Measurements from ENCODE around the gene MORF4L1. TPM values are rescaled to one million over a fixed set of nuclear protein-coding genes. Genes with fewer than 3 reads are reported as not detected.

The MORF4L1 gene
- total and polyA plus RNA-seq, 2 donors (not counting 1 experiment from before 2014, with no cell fraction given) = 268 to 710 TPM

DNA sequence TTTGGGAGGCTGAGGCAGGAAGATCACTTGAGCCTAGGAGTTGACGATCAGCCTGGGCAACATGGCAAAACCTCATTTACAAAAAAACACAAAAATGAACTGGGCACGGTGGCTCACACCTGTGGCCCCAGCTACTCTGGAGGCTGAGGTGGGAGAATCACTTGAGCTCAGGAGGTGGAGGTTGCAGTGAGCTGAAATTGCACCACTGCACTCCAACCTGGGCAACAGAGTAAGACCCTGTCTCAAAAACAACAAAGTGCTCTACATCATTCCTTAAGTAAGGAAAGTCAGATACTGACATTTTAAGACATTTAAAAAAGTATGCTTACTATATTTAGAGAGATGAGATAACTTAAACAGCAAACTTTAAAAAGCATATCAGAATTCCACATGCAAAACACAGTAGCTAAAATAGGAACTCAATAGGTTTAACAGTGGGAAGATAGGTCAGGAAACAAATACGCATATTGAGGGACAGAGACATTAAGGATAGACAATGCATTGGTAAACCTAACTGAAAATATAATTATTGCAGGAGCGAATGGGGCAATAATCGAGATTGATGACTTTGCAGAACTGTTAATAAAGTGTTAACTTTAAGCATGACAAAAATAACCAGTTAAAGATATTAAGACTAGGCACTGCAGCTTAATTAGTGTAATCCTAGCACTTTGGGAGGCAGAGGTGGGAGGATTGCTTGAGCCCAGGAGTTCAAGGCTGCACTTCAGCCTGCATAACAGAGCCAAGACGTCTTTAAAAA, 32.1 kb downstream of the MORF4L1 start:
- H3K79me2 ChIP-seq (ENCODE audit: control insufficient read depth, insufficient read depth, low read length) = peaks cover 18% of the 10 kb centered on the region
- H3K4me1 ChIP-seq (ENCODE audit: control insufficient read depth, extremely low read depth, insufficient read depth, low read length) = peaks cover 34% of the 10 kb centered on the region
- H3K27ac ChIP-seq (ENCODE audit: insufficient read depth, low read length) = peak overlapping the region; percentile 34
- H3K9ac ChIP-seq (ENCODE audit: insufficient read depth, low read length) = no peak overlapping the region
- no peaks in the 10 kb centered on the region for H3K9me3 ChIP-seq (ENCODE audit: control insufficient read depth, insufficient read depth, low read depth, low read length)
- H3K36me3 ChIP-seq (ENCODE audit: control insufficient read depth, insufficient read depth, low read length) = peaks cover 5% of the 10 kb centered on the region
- no peak overlapping the region for H3K4me2 ChIP-seq (ENCODE audit: extremely low read depth, insufficient read depth, low read length)
- no peak overlapping the region for H2AFZ ChIP-seq (ENCODE audit: low read length)
- no peak overlapping the region for H3K4me3 ChIP-seq (replicated peaks in 1 of 4; ENCODE audit: control extremely low read depth in 1 of 4, insufficient read depth in 1 of 4, low read depth in 3 of 4, low read length in 4 of 4)
- H3K27me3 ChIP-seq (ENCODE audit: control insufficient read depth, insufficient read depth, low read length) = no peaks in the 10 kb centered on the region
- no peak for DNase-seq (ENCODE audit: low read depth in 2 of 2)
- no peak for TF ChIP-seq EZH2 (IDR thresholded peaks at IDR 0.05; ENCODE audit: low read length, missing control alignments)
- TF ChIP-seq, protein P1, sequence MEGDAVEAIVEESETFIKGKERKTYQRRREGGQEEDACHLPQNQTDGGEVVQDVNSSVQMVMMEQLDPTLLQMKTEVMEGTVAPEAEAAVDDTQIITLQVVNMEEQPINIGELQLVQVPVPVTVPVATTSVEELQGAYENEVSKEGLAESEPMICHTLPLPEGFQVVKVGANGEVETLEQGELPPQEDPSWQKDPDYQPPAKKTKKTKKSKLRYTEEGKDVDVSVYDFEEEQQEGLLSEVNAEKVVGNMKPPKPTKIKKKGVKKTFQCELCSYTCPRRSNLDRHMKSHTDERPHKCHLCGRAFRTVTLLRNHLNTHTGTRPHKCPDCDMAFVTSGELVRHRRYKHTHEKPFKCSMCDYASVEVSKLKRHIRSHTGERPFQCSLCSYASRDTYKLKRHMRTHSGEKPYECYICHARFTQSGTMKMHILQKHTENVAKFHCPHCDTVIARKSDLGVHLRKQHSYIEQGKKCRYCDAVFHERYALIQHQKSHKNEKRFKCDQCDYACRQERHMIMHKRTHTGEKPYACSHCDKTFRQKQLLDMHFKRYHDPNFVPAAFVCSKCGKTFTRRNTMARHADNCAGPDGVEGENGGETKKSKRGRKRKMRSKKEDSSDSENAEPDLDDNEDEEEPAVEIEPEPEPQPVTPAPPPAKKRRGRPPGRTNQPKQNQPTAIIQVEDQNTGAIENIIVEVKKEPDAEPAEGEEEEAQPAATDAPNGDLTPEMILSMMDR (conservative IDR thresholded peaks at IDR 0.05 in 1 of 2, IDR thresholded peaks at IDR 0.05 in 1 of 2; ENCODE audit: low read depth in 1 of 2, low read length in 2 of 2) = no peak
- no peaks in the 10 kb centered on the region for H4K20me1 ChIP-seq (ENCODE audit: control insufficient read depth, extremely low read depth, insufficient read depth, low read length)

DNA sequence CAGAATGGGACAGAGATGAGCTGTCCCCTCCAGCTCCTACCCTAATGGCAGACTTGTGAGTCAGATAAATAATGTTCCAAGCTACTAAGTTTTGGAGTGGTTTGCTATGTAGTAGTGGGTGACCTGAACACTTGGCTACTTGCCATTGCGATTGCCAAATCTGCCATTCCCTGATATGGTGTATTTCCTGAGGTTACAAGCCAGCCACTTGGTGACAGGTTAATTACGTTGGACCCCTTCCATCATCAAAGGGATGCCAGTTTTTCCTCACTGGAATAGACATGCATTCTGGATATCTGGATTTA, 33.6 kb downstream of the MORF4L1 start:
- no peaks in the 10 kb centered on the region for H3K27me3 ChIP-seq (ENCODE audit: control insufficient read depth, insufficient read depth, low read length)
- no peak overlapping the region for H3K4me2 ChIP-seq (ENCODE audit: extremely low read depth, insufficient read depth, low read length)
- H3K36me3 ChIP-seq (ENCODE audit: control insufficient read depth, insufficient read depth, low read length) = peaks cover 11% of the 10 kb centered on the region
- TF ChIP-seq, protein P1 (conservative IDR thresholded peaks at IDR 0.05 in 1 of 2, IDR thresholded peaks at IDR 0.05 in 1 of 2; ENCODE audit: low read depth in 1 of 2, low read length in 2 of 2) = no peak
- TF ChIP-seq EZH2 (IDR thresholded peaks at IDR 0.05; ENCODE audit: low read length, missing control alignments) = no peak
- peaks cover 20% of the 10 kb centered on the region for H3K79me2 ChIP-seq (ENCODE audit: control insufficient read depth, insufficient read depth, low read length)
- H4K20me1 ChIP-seq (ENCODE audit: control insufficient read depth, extremely low read depth, insufficient read depth, low read length) = no peaks in the 10 kb centered on the region
- no peak overlapping the region for H3K9ac ChIP-seq (ENCODE audit: insufficient read depth, low read length)
- DNase-seq (ENCODE audit: low read depth in 2 of 2) = peak; percentile 78 to 80
- peaks cover 34% of the 10 kb centered on the region for H3K4me1 ChIP-seq (ENCODE audit: control insufficient read depth, extremely low read depth, insufficient read depth, low read length)
- H2AFZ ChIP-seq (ENCODE audit: low read length) = no peak overlapping the region
- H3K4me3 ChIP-seq (replicated peaks in 1 of 4; ENCODE audit: control extremely low read depth in 1 of 4, insufficient read depth in 1 of 4, low read depth in 3 of 4, low read length in 4 of 4) = no peak overlapping the region
- H3K27ac ChIP-seq (ENCODE audit: insufficient read depth, low read length) = peak overlapping the region; percentile 34
- H3K9me3 ChIP-seq (ENCODE audit: control insufficient read depth, insufficient read depth, low read depth, low read length) = no peaks in the 10 kb centered on the region

DNA sequence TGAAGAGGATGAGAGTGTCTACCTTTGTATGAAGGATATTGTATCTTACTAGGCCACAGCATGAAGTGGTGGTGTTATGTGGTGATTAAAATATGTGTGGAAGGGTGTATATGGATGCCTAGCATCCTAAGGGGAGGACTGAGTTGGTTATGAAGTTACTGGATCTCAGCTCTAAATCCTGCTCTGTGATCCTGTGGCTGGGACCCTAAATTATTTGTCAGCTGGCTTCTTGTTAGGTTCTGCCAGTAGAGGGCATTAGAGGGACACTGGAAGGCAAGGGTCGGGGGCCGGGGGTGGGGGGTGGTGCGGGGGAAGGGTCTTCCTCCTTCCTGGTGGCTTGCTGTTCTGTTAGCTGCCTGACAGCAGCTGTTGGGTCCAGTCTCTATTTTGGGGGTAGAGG, 34.9 kb downstream of the MORF4L1 start:
- Histone ChIP-seq H3K4me3 (replicated peaks in 1 of 4; ENCODE audit: control extremely low read depth in 1 of 4, insufficient read depth in 1 of 4, low read depth in 3 of 4, low read length in 4 of 4) (no peak overlapping the region), H3K27me3 (ENCODE audit: control insufficient read depth, insufficient read depth, low read length) (no peaks in the 10 kb centered on the region), H3K36me3 (ENCODE audit: control insufficient read depth, insufficient read depth, low read length) (peaks cover 15% of the 10 kb centered on the region), H3K4me1 (ENCODE audit: control insufficient read depth, extremely low read depth, insufficient read depth, low read length) (peaks cover 34% of the 10 kb centered on the region), H3K9me3 (ENCODE audit: control insufficient read depth, insufficient read depth, low read depth, low read length) (no peaks in the 10 kb centered on the region), H4K20me1 (ENCODE audit: control insufficient read depth, extremely low read depth, insufficient read depth, low read length) (no peaks in the 10 kb centered on the region), H3K79me2 (ENCODE audit: control insufficient read depth, insufficient read depth, low read length) (peaks cover 21% of the 10 kb centered on the region), H3K4me2 (ENCODE audit: extremely low read depth, insufficient read depth, low read length) (no peak overlapping the region), H2AFZ (ENCODE audit: low read length) (no peak overlapping the region), H3K27ac (ENCODE audit: insufficient read depth, low read length) (no peak overlapping the region), H3K9ac (ENCODE audit: insufficient read depth, low read length) (no peak overlapping the region)
- TF ChIP-seq, protein P1 (conservative IDR thresholded peaks at IDR 0.05 in 1 of 2, IDR thresholded peaks at IDR 0.05 in 1 of 2; ENCODE audit: low read depth in 1 of 2, low read length in 2 of 2) = peak in 1 of 2 donors; percentile 28
- no peak for TF ChIP-seq EZH2 (IDR thresholded peaks at IDR 0.05; ENCODE audit: low read length, missing control alignments)
- DNase-seq (ENCODE audit: low read depth in 2 of 2) = no peak
